Karpas-422 (cell line): ENCODE measurements around the gene TMEM150B. TPM values are rescaled to one million over a fixed set of nuclear protein-coding genes. Genes with fewer than 3 reads are reported as not detected.

ENCODE experiments used
- DNase-seq: peaks from one replicate; pipeline ENCODE4 v3.0.0-alpha.2; 2015
- H2AFZ ChIP-seq: fragments of 200-600 bp; sonication (generic); 2 replicates; pipeline ENCODE4 v1.6.1; 2014; ENCODE audit warnings: antibody characterized with exemption, low read length, mixed read lengths
- H3K27ac ChIP-seq: fragments of 200-600 bp; sonication (generic); 2 replicates; pipeline ENCODE4 v1.5.1; 2014; ENCODE audit warnings: mild to moderate bottlenecking, low read length, moderate library complexity
- H3K27me3 ChIP-seq: fragments of 200-600 bp; sonication (generic); 2 replicates; pipeline ENCODE4 v1.6.1; 2014; ENCODE audit warnings: low read length, mixed read lengths
- H3K36me3 ChIP-seq: fragments of 200-600 bp; sonication (generic); 2 replicates; pipeline ENCODE4 v1.6.1; 2014; ENCODE audit warnings: low read length, mixed read lengths; ENCODE audit not compliant: insufficient read depth
- H3K4me1 ChIP-seq: fragments of 200-600 bp; sonication (generic); 2 replicates; pipeline ENCODE4 v1.6.1; 2014; ENCODE audit warnings: mild to moderate bottlenecking, low read length, mixed read lengths
- H3K4me2 ChIP-seq: fragments of 200-600 bp; sonication (generic); 2 replicates; pipeline ENCODE4 v1.6.1; 2014; ENCODE audit warnings: low read length, low read depth, mild to moderate bottlenecking; ENCODE audit not compliant: poor library complexity, severe bottlenecking
- H3K4me3 ChIP-seq: fragments of 200-600 bp; sonication (generic); 2 replicates; pipeline ENCODE4 v1.5.1; 2014; ENCODE audit warnings: mild to moderate bottlenecking, antibody characterized with exemption, low read length, mixed read lengths
- H3K79me2 ChIP-seq: fragments of 200-600 bp; sonication (generic); 2 replicates; pipeline ENCODE4 v1.6.1; 2014; ENCODE audit warnings: mild to moderate bottlenecking, low read length, mixed read lengths
- H3K9ac ChIP-seq: fragments of 200-600 bp; sonication (generic); 2 replicates; pipeline ENCODE4 v1.6.0; 2014; ENCODE audit warnings: low read length
- H3K9me2 ChIP-seq: fragments of 200-600 bp; sonication (generic), shearing (Covaris generic); replicated peaks from 2 replicates; pipeline ENCODE4 v1.6.0; 2014; ENCODE audit warnings: mild to moderate bottlenecking, low read length, moderate library complexity; ENCODE audit not compliant: insufficient read depth
- H3K9me3 ChIP-seq: fragments of 300-700, 200-600 bp; sonication (generic); 2 replicates; pipeline ENCODE4 v1.6.1; 2014; ENCODE audit warnings: low read length, mixed read lengths
- H4K20me1 ChIP-seq: fragments of 200-600 bp; sonication (generic); 2 replicates; pipeline ENCODE4 v1.6.1; 2014; ENCODE audit warnings: mild to moderate bottlenecking, antibody characterized with exemption, low read length, low read depth; ENCODE audit not compliant: insufficient read depth
- total RNA-seq: library from RNA; depleted of rRNA; stranded (reverse); fragments of >200 nt; shearing (Covaris generic); gene quantifications from 2 replicates; pipeline ENCODE4 v1.2.3, GENCODE V29; 2014; ENCODE audit warnings: low replicate concordance

The TMEM150B gene
- total RNA-seq, 1 experiment from 2014 or later: not detected

DNA sequence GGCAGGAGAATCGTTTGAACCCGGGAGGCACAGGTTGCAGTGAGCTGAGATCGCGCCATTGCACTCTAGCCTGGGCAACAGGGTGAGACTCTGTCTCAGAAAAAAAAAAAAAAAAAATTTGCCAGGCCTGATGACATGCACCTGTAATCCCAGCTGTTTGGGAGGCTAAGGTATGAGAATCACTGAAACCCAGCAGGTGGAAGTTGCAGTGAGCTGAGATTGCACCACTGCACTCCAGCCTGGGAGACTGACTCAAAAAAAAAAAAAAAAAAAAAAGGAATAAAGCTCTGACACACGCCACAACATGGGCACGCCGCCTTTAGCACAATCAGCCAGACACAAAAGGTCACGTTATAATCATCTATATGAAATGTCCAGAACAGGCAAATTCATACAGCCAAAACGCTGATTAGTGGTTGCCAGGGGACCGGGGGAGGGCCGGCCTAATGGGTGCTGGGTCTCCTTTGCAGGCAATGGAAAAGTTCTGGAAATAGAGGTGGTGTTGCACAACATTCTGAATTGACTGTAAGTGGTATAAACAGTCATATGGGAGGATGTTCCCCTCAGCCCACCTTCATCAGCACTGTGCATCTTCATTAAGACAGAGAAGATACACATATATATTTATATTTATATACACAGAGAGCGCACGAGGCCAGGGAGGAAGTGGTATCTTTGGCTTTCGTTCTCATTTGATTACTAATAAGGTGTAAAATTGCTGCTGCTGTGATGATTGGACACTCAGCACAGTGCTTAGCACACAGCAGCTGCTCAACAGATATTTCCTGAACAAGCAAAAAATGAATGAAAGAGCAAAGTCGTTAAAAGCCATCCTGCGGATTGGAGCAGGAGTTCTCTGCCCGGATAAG lies 49.1 kb downstream of the TMEM150B start:
- H3K4me2 ChIP-seq: peak overlapping the region; percentile 95
- peaks cover 19% of the 10 kb centered on the region for H3K36me3 ChIP-seq
- H3K79me2 ChIP-seq: peaks cover 35% of the 10 kb centered on the region
- H4K20me1 ChIP-seq: no peaks in the 10 kb centered on the region
- DNase-seq: peak; percentile 95
- H3K27ac ChIP-seq: peak overlapping the region; percentile 95
- no peak overlapping the region for H2AFZ ChIP-seq
- peak overlapping the region; percentile 80 for H3K9ac ChIP-seq
- no peaks in the 10 kb centered on the region for H3K9me3 ChIP-seq
- no peaks in the 10 kb centered on the region for H3K27me3 ChIP-seq
- H3K4me3 ChIP-seq: peak overlapping the region; percentile 61
- H3K4me1 ChIP-seq: peaks cover 57% of the 10 kb centered on the region
- H3K9me2 ChIP-seq: no peaks in the 10 kb centered on the region

DNA sequence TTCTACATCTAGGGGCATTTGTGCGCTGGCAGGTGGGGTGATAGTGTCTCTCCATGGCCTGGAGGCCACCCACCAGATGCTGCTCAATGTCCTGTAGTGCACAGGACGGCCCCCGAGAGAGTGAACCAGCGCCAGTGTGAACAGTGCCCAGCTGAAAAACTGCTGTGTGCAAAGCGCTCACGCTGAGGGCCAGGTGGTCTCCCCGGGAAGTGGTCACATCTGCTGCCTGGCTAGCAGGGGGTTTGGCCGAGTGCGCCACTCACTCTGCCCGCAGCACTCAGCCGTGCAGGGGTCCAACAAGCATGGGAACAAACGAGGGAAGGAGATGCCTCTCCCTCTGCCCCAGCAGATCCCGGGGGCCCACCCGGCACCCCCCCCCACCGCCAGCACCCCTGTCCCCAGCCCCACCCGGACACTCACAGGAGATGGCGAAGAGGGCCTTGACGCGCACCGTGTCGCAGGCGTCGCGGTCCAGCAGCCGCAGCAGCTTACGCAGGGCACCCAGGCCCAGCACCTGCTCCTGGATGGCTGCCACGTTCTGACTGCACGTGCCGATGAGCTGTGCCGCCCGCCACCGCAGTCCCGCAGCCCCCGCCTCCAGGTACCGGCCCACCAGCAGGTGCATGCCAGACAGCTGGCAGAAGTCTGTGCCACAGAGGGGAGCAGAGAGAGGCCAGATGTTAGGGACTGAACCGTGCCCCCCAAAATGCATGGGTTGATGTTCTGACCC lies 51.0 kb downstream of the TMEM150B start:
- H3K9ac ChIP-seq: no peak overlapping the region
- H3K27ac ChIP-seq: peak overlapping the region; percentile 95; the same call in 1 of the 2 replicates
- no peak overlapping the region for H3K4me2 ChIP-seq
- no peaks in the 10 kb centered on the region for H4K20me1 ChIP-seq
- H2AFZ ChIP-seq: no peak overlapping the region
- no peak for DNase-seq
- peaks cover 30% of the 10 kb centered on the region for H3K79me2 ChIP-seq
- H3K36me3 ChIP-seq: peaks cover 25% of the 10 kb centered on the region
- H3K9me3 ChIP-seq: no peaks in the 10 kb centered on the region
- peaks cover 47% of the 10 kb centered on the region for H3K4me1 ChIP-seq
- no peaks in the 10 kb centered on the region for H3K27me3 ChIP-seq
- H3K9me2 ChIP-seq: no peaks in the 10 kb centered on the region
- H3K4me3 ChIP-seq: no peak overlapping the region

DNA sequence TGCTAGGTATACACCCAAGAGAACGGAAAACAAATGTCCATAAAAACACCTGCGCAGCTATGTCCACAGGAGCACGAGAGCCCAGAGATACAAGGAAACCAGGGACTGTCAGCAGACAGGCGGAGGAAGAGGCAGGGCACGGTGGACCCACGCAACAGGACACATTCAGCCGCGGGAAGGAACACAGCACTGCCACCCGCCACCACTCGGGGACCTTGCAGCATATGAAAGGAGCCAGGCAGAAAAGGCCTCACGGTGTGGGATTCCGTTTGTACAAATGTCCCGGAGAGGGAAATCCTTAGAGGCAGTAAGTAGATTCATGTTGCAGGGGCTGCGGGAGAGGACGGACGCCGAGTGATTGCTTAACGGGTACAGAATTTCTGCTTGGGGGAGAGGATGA lies 53.0 kb downstream of the TMEM150B start:
- Histone ChIP-seq H3K9ac (no peak overlapping the region), H3K4me2 (no peak overlapping the region), H3K4me1 (peaks cover 27% of the 10 kb centered on the region), H3K36me3 (peaks cover 41% of the 10 kb centered on the region), H3K27me3 (no peaks in the 10 kb centered on the region), H3K79me2 (peaks cover 20% of the 10 kb centered on the region), H2AFZ (no peak overlapping the region), H3K4me3 (no peak overlapping the region), H3K27ac (no peak overlapping the region), H3K9me3 (peaks cover 6% of the 10 kb centered on the region), H3K9me2 (no peaks in the 10 kb centered on the region), H4K20me1 (no peaks in the 10 kb centered on the region)
- DNase-seq: no peak

DNA sequence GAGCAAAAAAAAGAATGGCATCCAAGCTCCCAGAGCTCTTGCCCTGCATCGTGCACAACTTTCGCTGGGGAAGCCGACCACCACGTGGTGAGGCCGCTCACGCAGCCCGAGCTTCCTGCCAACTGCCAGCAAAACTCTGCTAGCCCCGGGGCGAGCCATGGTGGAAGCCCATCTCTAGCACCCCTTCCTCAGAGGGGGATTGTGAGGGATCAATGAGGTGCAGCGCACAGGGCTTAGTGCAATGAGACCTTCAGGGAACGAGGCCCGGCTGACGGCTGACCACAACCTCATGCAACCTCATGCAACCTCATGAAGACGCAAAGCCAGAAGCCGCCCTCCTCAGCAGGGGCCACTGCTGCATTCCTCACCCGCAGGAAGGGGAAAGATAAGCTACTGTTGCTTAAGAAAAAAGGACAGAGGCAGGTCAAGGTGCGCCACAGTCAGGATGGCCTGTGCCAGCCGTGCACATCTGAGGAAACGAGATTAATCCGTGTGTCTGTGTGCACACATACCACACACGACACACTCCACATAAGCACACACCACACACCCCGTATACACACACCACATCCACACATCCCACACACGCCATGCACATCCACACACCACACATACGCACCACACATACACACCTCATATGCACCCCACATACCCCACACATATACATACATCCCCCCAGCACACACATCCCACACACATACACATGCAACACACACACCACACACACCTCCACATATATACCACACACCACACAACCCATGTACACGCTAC lies 54.8 kb downstream of the TMEM150B start:
- H3K27me3 ChIP-seq: no peaks in the 10 kb centered on the region
- peaks cover 41% of the 10 kb centered on the region for H3K36me3 ChIP-seq
- peaks cover 10% of the 10 kb centered on the region for H3K4me1 ChIP-seq
- peaks cover 28% of the 10 kb centered on the region for H3K79me2 ChIP-seq
- no peak for DNase-seq
- H3K9me2 ChIP-seq: no peaks in the 10 kb centered on the region
- no peak overlapping the region for H3K4me3 ChIP-seq
- no peak overlapping the region for H2AFZ ChIP-seq
- no peak overlapping the region for H3K4me2 ChIP-seq
- H3K9ac ChIP-seq: no peak overlapping the region
- H4K20me1 ChIP-seq: no peaks in the 10 kb centered on the region
- H3K9me3 ChIP-seq: peaks cover 12% of the 10 kb centered on the region
- no peak overlapping the region for H3K27ac ChIP-seq

DNA sequence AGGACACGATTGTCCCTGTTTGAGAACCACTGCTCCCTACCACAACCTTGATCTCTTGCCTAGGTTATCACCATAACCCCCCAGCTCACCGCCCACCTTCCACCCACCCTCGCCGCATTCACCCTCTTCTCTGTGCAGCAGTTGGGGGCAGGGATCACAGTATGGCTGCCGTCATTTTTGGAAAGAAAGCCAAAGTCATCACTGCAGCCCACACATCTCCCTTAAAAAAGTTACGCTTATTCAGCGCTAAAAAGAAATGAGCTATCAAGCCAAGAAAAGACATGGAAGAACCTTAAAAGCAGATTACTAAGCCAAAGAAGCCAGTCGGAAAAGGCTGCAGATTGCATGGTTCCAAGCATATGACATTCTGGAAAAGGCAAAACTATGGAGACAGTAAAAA lies 55.8 kb downstream of the TMEM150B start:
- H3K4me2 ChIP-seq: no peak overlapping the region
- peaks cover 5% of the 10 kb centered on the region for H3K4me1 ChIP-seq
- DNase-seq: no peak
- no peak overlapping the region for H3K4me3 ChIP-seq
- H3K9me2 ChIP-seq: no peaks in the 10 kb centered on the region
- no peak overlapping the region for H2AFZ ChIP-seq
- H3K9ac ChIP-seq: no peak overlapping the region
- no peak overlapping the region for H3K27ac ChIP-seq
- peaks cover 33% of the 10 kb centered on the region for H3K36me3 ChIP-seq
- no peaks in the 10 kb centered on the region for H3K27me3 ChIP-seq
- no peaks in the 10 kb centered on the region for H4K20me1 ChIP-seq
- H3K9me3 ChIP-seq: peaks cover 12% of the 10 kb centered on the region
- peaks cover 17% of the 10 kb centered on the region for H3K79me2 ChIP-seq

DNA sequence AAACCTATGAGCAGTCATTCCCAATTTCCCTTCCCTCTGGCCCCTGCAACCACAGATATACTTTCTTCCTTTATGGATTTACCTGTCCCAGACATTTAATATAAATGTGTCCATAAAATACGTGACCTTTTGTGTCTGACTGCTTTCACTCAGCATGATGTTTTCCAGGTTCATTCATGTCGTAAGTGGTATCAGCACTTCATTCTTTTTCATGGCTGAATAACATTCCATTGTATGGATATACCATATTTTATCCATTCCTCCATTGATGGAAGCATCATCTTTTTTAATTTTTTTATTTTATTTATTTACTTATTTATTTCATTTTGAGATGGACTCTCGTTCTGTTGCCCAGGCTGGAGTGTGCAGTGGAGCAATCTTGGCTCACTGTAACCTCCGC lies 58.3 kb downstream of the TMEM150B start:
- H3K4me2 ChIP-seq: no peak overlapping the region
- H3K4me3 ChIP-seq: no peak overlapping the region
- no peak for DNase-seq
- H3K4me1 ChIP-seq: peaks cover 14% of the 10 kb centered on the region
- no peaks in the 10 kb centered on the region for H3K27me3 ChIP-seq
- no peak overlapping the region for H3K27ac ChIP-seq
- no peaks in the 10 kb centered on the region for H3K9me2 ChIP-seq
- no peak overlapping the region for H3K9ac ChIP-seq
- H3K9me3 ChIP-seq: peaks cover 12% of the 10 kb centered on the region
- H4K20me1 ChIP-seq: no peaks in the 10 kb centered on the region
- no peak overlapping the region for H2AFZ ChIP-seq
- H3K79me2 ChIP-seq: peaks cover 17% of the 10 kb centered on the region
- H3K36me3 ChIP-seq: peaks cover 29% of the 10 kb centered on the region

DNA sequence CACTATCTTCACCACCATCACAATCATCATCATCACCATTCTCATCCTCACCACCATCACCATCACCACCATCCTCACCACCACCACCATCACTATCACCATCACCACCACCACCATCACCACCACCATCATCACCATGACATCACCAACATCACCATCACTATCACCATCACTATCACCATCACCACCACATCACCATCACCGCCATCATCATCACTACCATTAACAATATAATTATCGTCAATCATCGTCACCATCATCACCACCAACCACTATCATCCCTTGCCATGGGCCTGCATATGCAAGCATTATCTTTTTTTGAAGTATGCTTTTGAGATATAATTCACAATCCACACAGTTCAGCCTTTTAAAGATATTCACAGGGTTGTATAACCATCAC lies 58.7 kb downstream of the TMEM150B start:
- Histone ChIP-seq H3K9ac (no peak overlapping the region), H3K27me3 (no peaks in the 10 kb centered on the region), H4K20me1 (no peaks in the 10 kb centered on the region), H3K9me2 (no peaks in the 10 kb centered on the region), H3K36me3 (peaks cover 29% of the 10 kb centered on the region), H3K27ac (no peak overlapping the region), H3K4me3 (no peak overlapping the region), H3K4me1 (peaks cover 14% of the 10 kb centered on the region), H2AFZ (no peak overlapping the region), H3K79me2 (peaks cover 17% of the 10 kb centered on the region), H3K4me2 (no peak overlapping the region), H3K9me3 (peaks cover 12% of the 10 kb centered on the region)
- no peak for DNase-seq
